NCI-H128 (cell line): ENCODE data around the gene CALML3.

ENCODE experiments used
- DNase-seq: peaks from one replicate; lab custom pipeline; 2025; ENCODE audit not compliant: unreplicated experiment; lab: John Stamatoyannopoulos, UW

CALML3 gene

GRCh38 chr10:5538446-5538845, 13.7 kb downstream of the CALML3 start:
- DNase-seq: no peak

- DNase-seq: no peak
Observed at GRCh38 chr10:5538892-5539651, 14.3 kb downstream of the CALML3 start.

GRCh38 chr10:5540080-5540479, 15.3 kb downstream of the CALML3 start:
- no peak for DNase-seq

GRCh38 chr10:5540891-5541290, 16.1 kb downstream of the CALML3 start:
- no peak for DNase-seq

GRCh38 chr10:5542100-5542499, 17.3 kb downstream of the CALML3 start:
- no peak for DNase-seq

GRCh38 chr10:5543623-5544022, 18.9 kb downstream of the CALML3 start:
- no peak for DNase-seq

GRCh38 chr10:5544216-5544805, 19.6 kb downstream of the CALML3 start:
- no peak for DNase-seq

GRCh38 chr10:5545011-5545410, 20.2 kb downstream of the CALML3 start:
- no peak for DNase-seq

GRCh38 chr10:5545426-5545777, 20.6 kb downstream of the CALML3 start:
- DNase-seq: no peak

- DNase-seq: no peak
Observed at GRCh38 chr10:5545778-5546710, 21.3 kb downstream of the CALML3 start.

GRCh38 chr10:5546891-5547680, 22.3 kb downstream of the CALML3 start:
- no peak for DNase-seq

GRCh38 chr10:5547681-5547930, 22.8 kb downstream of the CALML3 start:
- no peak for DNase-seq

GRCh38 chr10:5547931-5548660, 23.3 kb downstream of the CALML3 start:
- no peak for DNase-seq

GRCh38 chr10:5549462-5550249, 24.9 kb downstream of the CALML3 start:
- DNase-seq: no peak

- no peak for DNase-seq
Observed at GRCh38 chr10:5550250-5550545, 25.4 kb downstream of the CALML3 start.

- no peak for DNase-seq
Observed at GRCh38 chr10:5550621-5551530, 26.1 kb downstream of the CALML3 start.

GRCh38 chr10:5551531-5552375, 27.0 kb downstream of the CALML3 start:
- DNase-seq: no peak
